ENCODE results near the gene OR9K2.
"Not testable (repeated sequence)": the region's sequence is repeated elsewhere in the genome, so short reads cannot be mapped to it uniquely, and the experiment has no call there.

DNA sequence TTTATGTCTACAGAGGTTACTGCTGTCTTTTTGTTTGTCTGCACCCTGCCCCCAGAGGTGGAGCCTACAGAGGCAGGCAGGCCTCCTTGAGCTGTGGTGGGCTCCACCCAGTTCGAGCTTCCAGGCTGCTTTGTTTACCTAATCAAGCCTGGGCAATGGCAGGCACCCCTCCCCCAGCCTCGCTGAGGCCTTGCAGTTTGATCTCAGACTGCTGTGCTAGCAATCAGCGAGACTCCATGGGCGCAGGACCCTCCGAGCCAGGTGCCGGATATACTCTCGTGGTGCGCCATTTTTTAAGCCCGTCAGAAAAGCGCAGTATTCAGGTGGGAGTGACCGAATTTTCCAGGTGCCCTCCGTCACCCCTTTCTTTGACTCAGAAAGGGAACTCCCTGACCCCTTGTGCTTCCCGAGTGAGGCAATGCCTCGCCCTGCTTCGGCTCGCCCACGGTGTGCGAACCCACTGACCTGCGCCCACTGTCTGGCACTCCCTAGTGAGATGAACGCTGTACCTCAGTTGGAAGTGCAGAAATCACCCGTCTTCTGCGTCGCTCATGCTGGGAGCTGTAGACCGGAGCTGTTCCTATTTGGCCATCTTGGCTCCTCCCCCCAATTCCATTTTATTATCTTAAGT, 40.9 kb downstream of the OR9K2 start:
- not testable (repeated sequence) for TF ChIP-seq POLR2AphosphoS5 (IDR thresholded peaks at IDR 0.05; ENCODE audit: insufficient read depth in 1 of 2, low read depth in 1 of 2)
- TF ChIP-seq, protein P1, sequence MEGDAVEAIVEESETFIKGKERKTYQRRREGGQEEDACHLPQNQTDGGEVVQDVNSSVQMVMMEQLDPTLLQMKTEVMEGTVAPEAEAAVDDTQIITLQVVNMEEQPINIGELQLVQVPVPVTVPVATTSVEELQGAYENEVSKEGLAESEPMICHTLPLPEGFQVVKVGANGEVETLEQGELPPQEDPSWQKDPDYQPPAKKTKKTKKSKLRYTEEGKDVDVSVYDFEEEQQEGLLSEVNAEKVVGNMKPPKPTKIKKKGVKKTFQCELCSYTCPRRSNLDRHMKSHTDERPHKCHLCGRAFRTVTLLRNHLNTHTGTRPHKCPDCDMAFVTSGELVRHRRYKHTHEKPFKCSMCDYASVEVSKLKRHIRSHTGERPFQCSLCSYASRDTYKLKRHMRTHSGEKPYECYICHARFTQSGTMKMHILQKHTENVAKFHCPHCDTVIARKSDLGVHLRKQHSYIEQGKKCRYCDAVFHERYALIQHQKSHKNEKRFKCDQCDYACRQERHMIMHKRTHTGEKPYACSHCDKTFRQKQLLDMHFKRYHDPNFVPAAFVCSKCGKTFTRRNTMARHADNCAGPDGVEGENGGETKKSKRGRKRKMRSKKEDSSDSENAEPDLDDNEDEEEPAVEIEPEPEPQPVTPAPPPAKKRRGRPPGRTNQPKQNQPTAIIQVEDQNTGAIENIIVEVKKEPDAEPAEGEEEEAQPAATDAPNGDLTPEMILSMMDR (IDR thresholded peaks at IDR 0.05): not testable (repeated sequence)

Measured in vagina (tissue), 2 donors.